Measurements from ENCODE around the gene RPL18. TPM values are rescaled to one million over a fixed set of nuclear protein-coding genes. Genes with fewer than 3 reads are reported as not detected.

Gene RPL18
- total RNA-seq, 1 experiment from 2014 or later, result 1,618 TPM

GRCh38 chr19:48591021-48591420, 28.0 kb downstream of the RPL18 start:
- Histone ChIP-seq H3K27me3 (ENCODE audit: insufficient read depth, low read depth) (no peaks in the 10 kb centered on the region), H3K4me2 (no peak overlapping the region), H3K79me2 (ENCODE audit: low read depth) (no peaks in the 10 kb centered on the region), H3K9me3 (ENCODE audit: insufficient read depth, low read depth) (no peaks in the 10 kb centered on the region), H3K4me1 (replicated peaks; ENCODE audit: insufficient read depth) (peaks cover 10% of the 10 kb centered on the region), H3K36me3 (ENCODE audit: low read depth) (no peaks in the 10 kb centered on the region), H3F3A (ENCODE audit: insufficient read depth, low read depth) (peaks cover 23% of the 10 kb centered on the region), H3K27ac (no peak overlapping the region), H2AFZ (no peak overlapping the region), H4K20me1 (ENCODE audit: insufficient read depth) (no peaks in the 10 kb centered on the region), H3K4me3 (no peak overlapping the region), H3K9me2 (ENCODE audit: insufficient read depth) (no peaks in the 10 kb centered on the region)
- no TSS peak for BruUV-seq (replicated peaks)
- POLR2A ChIA-PET (ENCODE audit: unreplicated experiment), result no interaction called here
- peak; percentile 31; the same call in 1 of the 2 replicates for TF ChIP-seq CTCF (conservative IDR thresholded peaks at IDR 0.05)
- no peak for TF ChIP-seq EZH2 (IDR thresholded peaks at IDR 0.05; ENCODE audit: low read depth)
- CTCF ChIA-PET, result interaction anchor here (0.5 kb wide), 1 partner anchor 98 kb away, joined by 17 read pairs; no protein-coding TSS in a partner anchor
- no peak for DNase-seq
- intact Hi-C loops (cut with micrococcal nuclease; ENCODE audit: unreplicated experiment), result no loop called here

- TF ChIP-seq CTCF (conservative IDR thresholded peaks at IDR 0.05) (peak; percentile 94), EZH2 (IDR thresholded peaks at IDR 0.05; ENCODE audit: low read depth) (no peak)
- peak overlapping the region; percentile 43; the same call in 1 of the 2 replicates for H3K4me3 ChIP-seq
- POLR2A ChIA-PET (ENCODE audit: unreplicated experiment), result interaction anchor here (0.7 kb wide), 1 partner anchor 12 kb away, joined by 3 read pairs; no protein-coding TSS in a partner anchor
These were observed 30.1 kb downstream of the RPL18 start for GRCh38 chr19:48588670-48589401.

GRCh38 chr19:48587387-48587786, 31.6 kb downstream of the RPL18 start:
- no peak overlapping the region for H2AFZ ChIP-seq
- no peaks in the 10 kb centered on the region for H4K20me1 ChIP-seq (ENCODE audit: insufficient read depth)
- intact Hi-C loops (cut with micrococcal nuclease; ENCODE audit: unreplicated experiment), result no loop called here
- no peaks in the 10 kb centered on the region for H3K79me2 ChIP-seq (ENCODE audit: low read depth)
- ChIA-PET CTCF (no interaction called here), POLR2A (ENCODE audit: unreplicated experiment) (no interaction called here)
- H3K27me3 ChIP-seq (ENCODE audit: insufficient read depth, low read depth), result no peaks in the 10 kb centered on the region
- no peak for TF ChIP-seq EZH2 (IDR thresholded peaks at IDR 0.05; ENCODE audit: low read depth)
- no peak for TF ChIP-seq CTCF (conservative IDR thresholded peaks at IDR 0.05)
- H3K27ac ChIP-seq, result no peak overlapping the region
- no peaks in the 10 kb centered on the region for H3K9me2 ChIP-seq (ENCODE audit: insufficient read depth)
- peaks cover 29% of the 10 kb centered on the region for H3F3A ChIP-seq (ENCODE audit: insufficient read depth, low read depth)
- no peak overlapping the region for H3K4me2 ChIP-seq
- no TSS peak for BruUV-seq (replicated peaks)
- H3K4me1 ChIP-seq (replicated peaks; ENCODE audit: insufficient read depth), result peaks cover 17% of the 10 kb centered on the region
- no peak overlapping the region for H3K4me3 ChIP-seq
- no peaks in the 10 kb centered on the region for H3K36me3 ChIP-seq (ENCODE audit: low read depth)
- no peak for DNase-seq
- H3K9me3 ChIP-seq (ENCODE audit: insufficient read depth, low read depth), result no peaks in the 10 kb centered on the region

More at GRCh38 chr19:48588670-48589401, 30.1 kb downstream of the RPL18 start:
- Histone ChIP-seq H2AFZ (peak overlapping the region; percentile 71; the same call in 1 of the 2 replicates), H3K9me2 (ENCODE audit: insufficient read depth) (no peaks in the 10 kb centered on the region), H3K79me2 (ENCODE audit: low read depth) (no peaks in the 10 kb centered on the region), H4K20me1 (ENCODE audit: insufficient read depth) (no peaks in the 10 kb centered on the region), H3K4me1 (replicated peaks; ENCODE audit: insufficient read depth) (peaks cover 14% of the 10 kb centered on the region), H3K27ac (peak overlapping the region; percentile 73), H3F3A (ENCODE audit: insufficient read depth, low read depth) (peaks cover 20% of the 10 kb centered on the region), H3K27me3 (ENCODE audit: insufficient read depth, low read depth) (no peaks in the 10 kb centered on the region), H3K9me3 (ENCODE audit: insufficient read depth, low read depth) (no peaks in the 10 kb centered on the region), H3K36me3 (ENCODE audit: low read depth) (no peaks in the 10 kb centered on the region), H3K4me2 (peak overlapping the region; percentile 69)
- no TSS peak for BruUV-seq (replicated peaks)
- DNase-seq, result peak; percentile 93 to 96
- CTCF ChIA-PET, result interaction anchor here (1.0 to 1.6 kb wide), 4 partner anchors 26 to 197 kb away, joined by 3 to 5 read pairs (median 4); partner anchors contain the start of genes FAM83E and KDELR1
- intact Hi-C loops (cut with micrococcal nuclease; ENCODE audit: unreplicated experiment), result loop anchor here (1.0 to 2.0 kb wide), 2 partner anchors 26 to 269 kb away; partner anchors contain the start of gene FAM83E

Measured in PC-9 (cell line).